ENCODE results near the gene ZNRF1. TPM values are rescaled to one million over a fixed set of nuclear protein-coding genes. Genes with fewer than 3 reads are reported as not detected.

Gene ZNRF1
- total RNA-seq, 1 experiment from 2014 or later: 5.9 TPM

- Histone ChIP-seq H3K27ac (ENCODE audit: low read length) (no peak overlapping the region), H3K9me3 (ENCODE audit: low read length) (no peaks in the 10 kb centered on the region), H3K79me2 (ENCODE audit: low read length) (no peaks in the 10 kb centered on the region), H4K20me1 (ENCODE audit: insufficient read depth, low read depth, low read length) (no peaks in the 10 kb centered on the region), H3K9me2 (replicated peaks; ENCODE audit: insufficient read depth, low read length) (no peaks in the 10 kb centered on the region), H3K4me1 (ENCODE audit: low read length) (peaks cover 24% of the 10 kb centered on the region), H3K9ac (ENCODE audit: low read length) (no peak overlapping the region), H2AFZ (ENCODE audit: low read length) (no peak overlapping the region), H3K27me3 (ENCODE audit: low read length) (no peaks in the 10 kb centered on the region), H3K4me3 (ENCODE audit: low read length) (no peak overlapping the region), H3K4me2 (ENCODE audit: low read depth, low read length, poor library complexity, severe bottlenecking) (no peak overlapping the region), H3K36me3 (ENCODE audit: insufficient read depth, low read length) (no peaks in the 10 kb centered on the region)
- no peak for DNase-seq
Measured at GRCh38 chr16:75114179-75114945, 115.5 kb downstream of the ZNRF1 start.

DNA sequence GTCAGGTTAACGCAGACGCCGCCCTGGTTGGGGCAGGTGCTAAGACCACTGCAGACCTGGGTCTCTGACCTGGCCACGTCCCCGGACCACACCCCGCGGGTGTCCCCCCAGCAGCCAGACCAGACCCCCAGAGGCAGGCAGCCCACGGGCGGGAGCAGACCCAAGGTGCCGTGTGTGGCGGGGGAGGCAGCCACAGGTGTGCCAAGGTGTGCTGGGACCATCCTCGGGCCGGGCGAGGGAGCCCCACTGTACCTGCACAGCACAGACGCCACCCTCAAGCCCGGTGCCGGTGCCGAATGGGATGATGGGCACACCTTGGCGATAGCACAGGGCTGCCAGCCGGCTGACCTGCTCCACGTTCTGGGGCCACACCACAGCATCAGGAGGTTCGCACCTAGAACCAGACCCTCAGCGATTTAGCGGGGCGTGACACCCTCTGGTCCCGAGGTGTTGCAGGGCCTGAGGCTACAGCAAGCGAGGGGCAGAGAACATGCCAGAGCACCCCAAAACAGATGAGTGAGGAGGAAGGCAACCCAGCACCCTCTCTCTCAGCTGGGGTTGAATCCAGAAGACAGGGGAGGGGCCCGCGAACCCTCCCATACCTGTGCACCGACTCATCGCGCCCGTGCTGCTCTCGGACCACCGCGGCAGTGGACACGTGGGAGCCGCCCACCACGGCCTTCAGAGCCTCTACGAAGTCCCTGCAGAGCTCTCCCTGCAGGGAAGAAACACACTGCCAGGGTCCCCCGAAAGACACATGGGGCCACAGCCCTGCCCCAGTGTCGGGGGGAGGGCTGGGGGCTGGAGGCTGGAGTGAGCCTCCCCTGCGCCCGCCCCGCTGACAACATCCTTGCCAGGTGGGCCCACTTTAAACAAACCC is 116.4 kb downstream of the ZNRF1 start:
- H3K36me3 ChIP-seq (ENCODE audit: insufficient read depth, low read length): no peaks in the 10 kb centered on the region
- H2AFZ ChIP-seq (ENCODE audit: low read length): no peak overlapping the region
- H3K9me3 ChIP-seq (ENCODE audit: low read length): no peaks in the 10 kb centered on the region
- no peaks in the 10 kb centered on the region for H3K79me2 ChIP-seq (ENCODE audit: low read length)
- no peaks in the 10 kb centered on the region for H4K20me1 ChIP-seq (ENCODE audit: insufficient read depth, low read depth, low read length)
- H3K27ac ChIP-seq (ENCODE audit: low read length): no peak overlapping the region
- no peaks in the 10 kb centered on the region for H3K9me2 ChIP-seq (replicated peaks; ENCODE audit: insufficient read depth, low read length)
- peaks cover 16% of the 10 kb centered on the region for H3K4me1 ChIP-seq (ENCODE audit: low read length)
- no peak for DNase-seq
- H3K4me3 ChIP-seq (ENCODE audit: low read length): no peak overlapping the region
- H3K4me2 ChIP-seq (ENCODE audit: low read depth, low read length, poor library complexity, severe bottlenecking): no peak overlapping the region
- H3K9ac ChIP-seq (ENCODE audit: low read length): no peak overlapping the region
- no peaks in the 10 kb centered on the region for H3K27me3 ChIP-seq (ENCODE audit: low read length)

DNA sequence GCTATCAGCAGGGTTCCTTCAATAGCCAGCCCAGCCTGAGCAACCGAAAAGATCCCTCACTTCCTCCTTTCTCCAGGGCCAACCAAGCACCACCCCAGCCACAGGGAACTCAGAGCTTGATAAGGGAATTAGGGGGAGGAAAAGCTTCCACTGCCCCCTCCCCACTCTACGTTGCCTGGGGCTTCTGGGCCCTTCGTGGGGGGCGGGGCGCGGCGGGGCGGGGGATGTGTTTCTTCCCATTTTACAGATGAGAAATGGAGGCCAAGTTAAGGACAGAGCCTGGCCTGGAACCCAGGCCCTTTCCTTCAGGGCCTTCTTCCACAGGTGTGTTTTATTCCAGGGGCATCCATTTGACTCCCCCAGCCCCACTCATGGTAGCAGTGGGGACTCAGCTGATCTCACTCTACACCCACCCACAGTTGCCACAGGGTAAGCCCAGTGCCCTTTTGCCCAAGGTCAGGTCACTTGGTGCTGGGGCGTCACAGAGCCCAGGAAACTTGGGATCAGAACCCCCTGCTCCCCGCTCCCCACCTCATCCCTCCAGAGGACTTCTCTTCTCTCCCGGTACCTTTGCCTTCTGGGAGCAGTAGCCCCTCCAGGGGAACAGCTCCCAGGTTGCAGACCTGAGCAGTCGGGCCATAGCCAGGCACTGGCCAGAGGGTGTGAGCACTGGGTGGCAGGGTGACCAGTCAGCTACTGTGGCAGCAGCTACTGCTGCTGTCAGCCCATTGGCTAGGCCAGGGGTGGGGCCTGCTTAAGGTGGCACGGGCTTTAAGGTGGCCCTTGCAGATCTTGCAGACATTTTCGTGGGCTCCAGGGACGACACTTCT is 117.5 kb downstream of the ZNRF1 start, which contains the start of gene LDHD:
LDHD (minus strand) TSS at position 700 of the 830 bp plus-strand sequence; CDS start at position 640, 60 bp downstream.
- Histone ChIP-seq H3K9ac (ENCODE audit: low read length) (no peak within 1 kb of the TSS), H3K27ac (ENCODE audit: low read length) (no peak within 1 kb of the TSS)

DNA sequence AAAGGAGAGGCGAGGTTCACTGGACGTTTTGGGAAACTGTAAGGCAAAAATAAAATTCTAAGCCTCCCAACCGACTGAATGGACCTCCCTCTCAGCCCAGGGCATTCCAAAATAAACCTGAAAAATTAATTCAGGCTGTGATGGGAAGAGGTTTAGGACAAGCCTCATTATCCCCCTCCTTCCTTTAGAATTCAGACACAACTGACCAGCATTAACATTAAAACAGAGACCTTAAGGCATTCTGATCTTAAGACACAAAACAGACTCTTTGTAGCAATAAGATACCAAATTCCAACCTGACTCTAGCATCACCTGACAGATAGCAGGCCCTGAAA is 118.1 kb downstream of the ZNRF1 start:
- DNase-seq: no peak
- H3K4me1 ChIP-seq (ENCODE audit: low read length): no peaks in the 10 kb centered on the region; the same call in 1 of the 2 replicates
- H3K9me3 ChIP-seq (ENCODE audit: low read length): peaks cover 7% of the 10 kb centered on the region
- no peak overlapping the region for H3K4me3 ChIP-seq (ENCODE audit: low read length)
- H3K9ac ChIP-seq (ENCODE audit: low read length): no peak overlapping the region
- no peak overlapping the region for H2AFZ ChIP-seq (ENCODE audit: low read length)
- H3K27me3 ChIP-seq (ENCODE audit: low read length): no peaks in the 10 kb centered on the region
- H3K27ac ChIP-seq (ENCODE audit: low read length): no peak overlapping the region
- no peaks in the 10 kb centered on the region for H4K20me1 ChIP-seq (ENCODE audit: insufficient read depth, low read depth, low read length)
- no peaks in the 10 kb centered on the region for H3K9me2 ChIP-seq (replicated peaks; ENCODE audit: insufficient read depth, low read length)
- no peaks in the 10 kb centered on the region for H3K36me3 ChIP-seq (ENCODE audit: insufficient read depth, low read length)
- H3K79me2 ChIP-seq (ENCODE audit: low read length): no peaks in the 10 kb centered on the region
- H3K4me2 ChIP-seq (ENCODE audit: low read depth, low read length, poor library complexity, severe bottlenecking): no peak overlapping the region

More for the DNA sequence above, 117.5 kb downstream of the ZNRF1 start, which contains the start of gene LDHD:
- Histone ChIP-seq H3K4me3 (ENCODE audit: low read length) (peak within 1 kb of the TSS; percentile 21; the same call in 1 of the 2 replicates), H3K4me2 (ENCODE audit: low read depth, low read length, poor library complexity, severe bottlenecking) (no peak within 1 kb of the TSS), H3K9me2 (replicated peaks; ENCODE audit: insufficient read depth, low read length) (no peaks in the 10 kb centered on the region), H3K4me1 (ENCODE audit: low read length) (peaks cover 6% of the 10 kb centered on the region), H3K79me2 (ENCODE audit: low read length) (no peaks in the 10 kb centered on the region), H3K27me3 (ENCODE audit: low read length) (no peaks in the 10 kb centered on the region), H3K36me3 (ENCODE audit: insufficient read depth, low read length) (no peaks in the 10 kb centered on the region), H2AFZ (ENCODE audit: low read length) (no peak within 1 kb of the TSS), H3K9me3 (ENCODE audit: low read length) (peaks cover 1% of the 10 kb centered on the region), H4K20me1 (ENCODE audit: insufficient read depth, low read depth, low read length) (no peaks in the 10 kb centered on the region)
- DNase-seq: peak; percentile 57

DNA sequence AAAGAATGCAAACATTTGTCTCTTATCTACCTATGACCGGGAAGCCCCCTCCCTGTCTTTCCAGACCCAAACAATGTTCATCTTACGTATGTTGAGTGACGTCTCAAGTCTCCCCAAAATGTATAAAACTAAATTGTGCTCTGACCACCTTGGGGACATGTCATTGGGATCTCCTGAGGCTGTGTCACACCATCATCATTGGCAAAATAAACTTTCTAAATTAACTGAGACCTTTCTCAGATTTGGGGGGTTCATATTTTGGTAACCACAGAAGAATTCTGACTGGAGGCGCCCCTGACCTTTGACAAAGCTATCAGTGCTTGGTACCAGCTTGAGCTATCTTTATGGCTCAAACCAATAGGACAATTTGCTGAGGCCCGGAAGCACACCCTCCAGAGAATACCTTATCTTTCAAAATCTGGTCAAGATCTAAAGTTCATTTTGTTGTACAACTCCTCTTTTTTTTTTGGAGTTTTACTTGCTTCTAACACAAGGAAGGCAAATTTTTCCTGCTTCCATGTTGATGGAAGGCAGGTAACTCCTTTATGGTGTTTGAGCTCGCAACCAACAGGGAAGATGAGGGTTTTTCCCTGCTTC is 120.2 kb downstream of the ZNRF1 start:
- Histone ChIP-seq H3K9ac (ENCODE audit: low read length) (no peak overlapping the region), H3K9me2 (replicated peaks; ENCODE audit: insufficient read depth, low read length) (no peaks in the 10 kb centered on the region), H3K27ac (ENCODE audit: low read length) (no peak overlapping the region), H3K36me3 (ENCODE audit: insufficient read depth, low read length) (no peaks in the 10 kb centered on the region), H3K4me3 (ENCODE audit: low read length) (no peak overlapping the region), H3K4me1 (ENCODE audit: low read length) (no peaks in the 10 kb centered on the region), H3K9me3 (ENCODE audit: low read length) (peaks cover 10% of the 10 kb centered on the region), H2AFZ (ENCODE audit: low read length) (no peak overlapping the region), H4K20me1 (ENCODE audit: insufficient read depth, low read depth, low read length) (no peaks in the 10 kb centered on the region), H3K27me3 (ENCODE audit: low read length) (no peaks in the 10 kb centered on the region), H3K4me2 (ENCODE audit: low read depth, low read length, poor library complexity, severe bottlenecking) (no peak overlapping the region), H3K79me2 (ENCODE audit: low read length) (no peaks in the 10 kb centered on the region)
- no peak for DNase-seq

- no peaks in the 10 kb centered on the region for H3K36me3 ChIP-seq (ENCODE audit: insufficient read depth, low read length)
- no peak overlapping the region for H3K27ac ChIP-seq (ENCODE audit: low read length)
- no peak overlapping the region for H3K4me3 ChIP-seq (ENCODE audit: low read length)
- DNase-seq: no peak
- no peak overlapping the region for H3K4me2 ChIP-seq (ENCODE audit: low read depth, low read length, poor library complexity, severe bottlenecking)
- H2AFZ ChIP-seq (ENCODE audit: low read length): no peak overlapping the region
- H3K9me3 ChIP-seq (ENCODE audit: low read length): peaks cover 10% of the 10 kb centered on the region
- no peaks in the 10 kb centered on the region for H3K79me2 ChIP-seq (ENCODE audit: low read length)
- no peaks in the 10 kb centered on the region for H3K4me1 ChIP-seq (ENCODE audit: low read length)
- no peaks in the 10 kb centered on the region for H3K9me2 ChIP-seq (replicated peaks; ENCODE audit: insufficient read depth, low read length)
- no peak overlapping the region for H3K9ac ChIP-seq (ENCODE audit: low read length)
- H4K20me1 ChIP-seq (ENCODE audit: insufficient read depth, low read depth, low read length): no peaks in the 10 kb centered on the region
- H3K27me3 ChIP-seq (ENCODE audit: low read length): no peaks in the 10 kb centered on the region
Measured at GRCh38 chr16:75120253-75120652, 121.4 kb downstream of the ZNRF1 start.

DNA sequence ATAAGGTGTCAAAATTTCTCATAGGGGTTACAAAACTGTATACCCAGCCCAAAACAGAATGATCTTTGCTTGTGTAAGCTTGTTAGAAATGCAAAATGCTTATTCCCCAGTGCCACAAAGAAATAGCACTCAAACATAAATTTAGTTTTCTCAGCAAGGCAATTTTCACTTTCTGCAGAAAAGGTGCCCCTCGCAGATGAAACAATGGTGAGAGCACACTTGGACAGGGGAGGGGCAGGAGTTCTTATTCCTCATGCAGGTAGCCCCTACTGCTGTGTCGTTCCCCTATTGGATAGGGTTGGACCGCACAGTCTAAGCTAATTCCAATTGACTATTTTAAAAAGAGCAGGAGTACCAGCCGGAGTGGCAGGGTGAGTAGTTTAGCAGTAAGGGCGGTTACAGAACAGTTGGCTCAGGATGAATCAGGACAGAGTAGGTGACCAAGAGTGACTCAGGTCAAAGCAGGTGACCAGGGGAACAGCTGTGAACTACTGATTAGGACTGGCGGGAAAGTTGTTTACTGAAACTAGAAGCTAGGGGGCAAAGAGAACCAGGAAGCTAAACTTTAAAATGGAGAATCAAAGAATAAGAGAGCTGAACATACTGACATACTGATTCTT is 123.2 kb downstream of the ZNRF1 start:
- Histone ChIP-seq H3K79me2 (ENCODE audit: low read length) (no peaks in the 10 kb centered on the region), H3K27ac (ENCODE audit: low read length) (no peak overlapping the region), H3K9me2 (replicated peaks; ENCODE audit: insufficient read depth, low read length) (no peaks in the 10 kb centered on the region), H3K27me3 (ENCODE audit: low read length) (no peaks in the 10 kb centered on the region), H3K9ac (ENCODE audit: low read length) (no peak overlapping the region), H2AFZ (ENCODE audit: low read length) (no peak overlapping the region), H4K20me1 (ENCODE audit: insufficient read depth, low read depth, low read length) (no peaks in the 10 kb centered on the region), H3K36me3 (ENCODE audit: insufficient read depth, low read length) (no peaks in the 10 kb centered on the region), H3K4me2 (ENCODE audit: low read depth, low read length, poor library complexity, severe bottlenecking) (no peak overlapping the region), H3K4me1 (ENCODE audit: low read length) (no peaks in the 10 kb centered on the region), H3K4me3 (ENCODE audit: low read length) (no peak overlapping the region), H3K9me3 (ENCODE audit: low read length) (peaks cover 10% of the 10 kb centered on the region)
- no peak for DNase-seq

Measured in Karpas-422 (cell line).